Stimulated activated naive CD4-positive, alpha-beta T cell treated with Interleukin-2 at 50 U/mL for 16 hours (primary cell): ENCODE data around the gene CCDC69.

Source experiments
- DNase-seq: peaks from one replicate; lab custom pipeline; 2025; lab: John Stamatoyannopoulos, UW

CCDC69 gene

DNA sequence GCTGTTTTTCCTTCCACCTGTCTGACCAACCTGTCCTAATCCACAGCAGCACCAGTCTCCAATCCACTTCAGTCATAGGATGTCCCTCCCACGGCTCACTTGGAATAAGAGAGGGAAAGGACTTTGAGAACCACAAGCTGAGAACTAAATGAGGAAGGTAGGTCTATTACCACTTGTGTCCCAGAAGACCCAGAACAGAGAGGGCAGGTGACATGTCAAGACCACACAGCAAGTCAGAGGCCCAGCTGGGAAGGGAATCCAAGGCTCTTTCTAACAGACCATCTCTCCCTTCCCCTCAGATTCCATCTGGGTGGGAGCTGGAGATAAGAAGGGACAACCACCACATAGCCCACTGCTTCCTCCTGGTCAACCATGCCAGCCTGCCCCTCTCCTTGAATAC lies 81.0 kb downstream of the CCDC69 start:
- DNase-seq: no peak

DNA sequence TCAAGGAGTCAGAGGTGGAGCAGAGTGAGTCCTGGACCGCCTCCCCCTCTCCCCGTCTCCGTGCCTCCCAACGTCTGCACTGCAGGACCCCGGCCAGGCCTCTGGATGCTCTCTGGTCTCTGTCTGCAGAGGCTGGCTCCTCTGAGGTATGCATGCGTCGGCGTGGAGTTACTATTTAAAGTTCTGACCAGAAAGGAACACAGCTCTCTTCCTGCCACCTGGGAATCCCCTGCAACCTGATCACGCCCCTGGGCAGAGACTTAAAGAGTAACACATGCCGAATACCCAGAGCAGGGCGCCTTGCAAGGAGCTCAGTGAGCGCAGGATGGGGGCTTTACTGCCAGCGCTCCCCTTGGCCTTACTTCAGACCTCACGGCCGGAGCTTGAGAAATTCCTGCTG lies 82.4 kb downstream of the CCDC69 start:
- DNase-seq: peak; percentile 46

DNA sequence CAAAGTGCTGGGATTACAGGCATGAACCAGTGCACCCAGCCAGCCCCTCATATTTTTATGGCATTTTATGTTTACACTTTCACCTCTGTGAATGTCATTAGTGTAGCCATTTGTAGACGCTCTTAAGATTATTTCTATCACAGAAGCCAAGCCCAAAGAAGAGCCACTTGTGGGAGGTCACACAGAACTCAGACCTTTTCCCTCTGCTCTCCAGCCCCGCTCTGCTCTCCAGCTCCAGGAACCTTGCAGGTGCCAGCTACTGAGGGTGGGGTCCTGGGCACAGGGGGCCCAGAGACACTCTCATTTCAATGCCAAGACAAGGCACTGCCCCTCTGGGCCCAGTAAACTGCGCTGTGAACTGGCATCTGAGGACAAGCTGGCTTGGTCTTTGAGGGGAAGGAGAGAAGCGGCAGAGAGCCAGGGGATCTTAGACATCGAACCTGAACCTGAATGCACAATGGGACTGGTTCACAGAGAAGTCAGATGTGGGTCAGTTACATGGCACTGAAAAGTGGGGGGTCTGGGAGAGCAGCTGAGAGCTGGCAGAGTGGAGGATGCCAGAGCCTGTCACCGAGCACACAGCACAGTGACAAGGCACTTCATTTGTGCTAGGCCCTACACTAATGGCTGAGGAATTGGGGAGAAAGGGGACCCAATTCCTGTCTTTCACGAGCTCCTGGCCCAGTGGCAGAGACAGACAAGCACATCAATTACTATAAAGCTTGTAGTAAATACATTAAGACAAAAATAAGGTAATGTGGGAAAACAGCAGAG lies 83.0 kb downstream of the CCDC69 start:
- no peak for DNase-seq

DNA sequence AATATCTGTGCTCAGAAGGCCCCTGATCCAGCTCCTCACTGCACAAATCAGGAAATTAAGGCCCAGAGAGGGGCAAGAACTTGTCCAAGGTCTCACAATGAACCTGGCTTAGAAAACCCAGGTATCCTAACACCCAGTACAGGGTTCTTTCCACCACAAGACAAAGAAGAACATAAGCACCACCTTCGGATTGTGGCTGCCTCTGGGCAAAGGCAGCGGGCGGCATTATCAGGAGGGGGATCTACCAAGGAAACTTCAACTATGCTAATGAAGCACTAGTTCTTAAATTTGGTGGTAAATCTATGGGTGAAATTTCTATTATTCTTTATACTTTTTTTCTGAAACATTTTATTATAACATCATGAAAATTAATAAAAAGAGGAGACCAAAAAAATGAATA lies 84.2 kb downstream of the CCDC69 start:
- peak; percentile 24 for DNase-seq

DNA sequence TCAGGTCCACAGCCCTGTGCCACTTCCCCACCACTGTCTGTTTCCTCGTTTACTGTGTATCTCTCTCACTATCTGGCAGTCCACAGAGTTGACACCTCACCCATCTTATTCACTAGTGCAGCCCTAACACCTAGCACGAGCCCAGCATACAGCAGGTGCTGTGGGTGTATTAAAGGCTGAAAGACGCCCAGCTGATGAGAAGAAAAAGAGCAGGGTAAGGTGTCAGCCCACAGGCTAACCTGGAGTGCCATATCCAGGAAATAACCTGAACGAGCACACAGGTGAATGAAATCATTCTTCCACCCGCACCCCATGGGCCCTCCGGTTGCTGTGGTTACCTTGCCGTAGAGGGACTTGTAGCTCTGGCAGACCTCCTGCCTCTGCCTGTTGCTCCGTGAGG lies 84.9 kb downstream of the CCDC69 start:
- DNase-seq: no peak

DNA sequence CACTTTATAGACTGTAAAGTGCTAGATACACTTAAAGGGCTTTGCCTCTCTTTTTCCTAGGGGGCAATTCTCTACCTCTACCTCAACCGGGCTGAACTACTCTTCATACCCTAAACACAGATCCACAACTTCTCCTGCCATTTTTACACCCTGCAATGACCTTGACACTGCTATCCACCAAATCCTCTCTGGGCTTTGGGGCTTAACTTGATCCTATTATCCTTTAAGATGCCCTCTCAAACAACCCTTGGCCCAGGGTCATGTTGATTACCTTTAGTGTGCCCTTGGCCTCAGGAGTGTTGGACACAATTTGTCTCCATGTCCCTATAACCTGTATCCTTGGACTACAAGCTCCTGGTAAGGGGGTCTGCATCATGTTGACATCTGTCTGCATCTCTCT lies 85.8 kb downstream of the CCDC69 start:
- DNase-seq: no peak

DNA sequence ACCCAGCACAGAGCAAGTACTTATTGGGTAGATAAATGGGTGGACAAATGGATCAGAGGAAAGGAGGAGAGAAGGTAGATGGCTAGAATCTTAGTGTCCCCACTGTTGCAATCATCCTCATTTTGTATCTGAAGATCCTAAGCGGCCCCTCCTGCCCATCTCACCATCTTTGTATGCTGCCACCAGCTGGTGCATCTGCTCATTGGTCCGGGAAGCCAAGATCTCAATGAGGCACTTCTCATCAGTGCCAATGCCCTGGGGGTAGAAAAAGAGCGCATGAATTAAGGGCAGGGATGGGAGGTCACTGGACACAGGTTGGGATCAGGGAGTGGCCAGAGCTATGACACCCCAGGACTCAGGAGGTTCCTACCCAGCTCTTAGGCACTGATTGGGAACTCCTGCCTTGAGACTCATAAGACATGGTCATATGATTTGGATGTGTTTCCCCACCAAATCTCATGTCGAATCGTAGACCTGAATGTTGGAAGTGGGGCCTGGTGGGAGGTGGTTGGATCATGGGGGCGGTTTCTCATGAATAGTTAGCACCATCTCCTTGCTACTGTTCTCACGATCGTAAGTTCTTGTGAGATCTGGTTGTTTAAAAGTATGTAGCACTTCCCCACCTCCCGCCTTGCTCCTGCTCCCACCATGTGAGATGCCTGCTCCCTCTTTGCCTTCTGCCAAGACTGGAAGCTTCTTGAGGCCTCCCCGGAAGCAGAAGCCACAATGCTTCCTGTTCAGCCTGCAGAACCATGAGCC lies 86.6 kb downstream of the CCDC69 start:
- DNase-seq: no peak

DNA sequence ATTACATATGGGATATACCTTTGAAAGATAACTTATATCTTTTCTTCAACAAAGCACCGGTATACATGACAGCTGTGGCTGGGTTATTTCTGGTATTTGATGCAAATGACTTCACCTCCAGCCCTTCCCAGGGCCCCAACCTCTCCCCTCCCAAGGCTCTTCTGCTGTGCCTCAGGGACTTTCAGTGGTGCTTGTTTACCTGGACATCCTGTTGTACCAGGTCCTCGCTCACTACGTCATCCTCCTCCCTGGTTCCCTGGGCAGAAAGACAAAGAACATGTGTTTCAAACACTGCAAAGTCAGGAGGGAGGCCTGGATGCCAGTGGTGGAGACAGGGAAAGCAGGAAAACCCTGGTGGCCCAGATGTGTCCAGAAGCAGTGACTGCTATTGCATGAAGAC lies 89.7 kb downstream of the CCDC69 start:
- DNase-seq: no peak

DNA sequence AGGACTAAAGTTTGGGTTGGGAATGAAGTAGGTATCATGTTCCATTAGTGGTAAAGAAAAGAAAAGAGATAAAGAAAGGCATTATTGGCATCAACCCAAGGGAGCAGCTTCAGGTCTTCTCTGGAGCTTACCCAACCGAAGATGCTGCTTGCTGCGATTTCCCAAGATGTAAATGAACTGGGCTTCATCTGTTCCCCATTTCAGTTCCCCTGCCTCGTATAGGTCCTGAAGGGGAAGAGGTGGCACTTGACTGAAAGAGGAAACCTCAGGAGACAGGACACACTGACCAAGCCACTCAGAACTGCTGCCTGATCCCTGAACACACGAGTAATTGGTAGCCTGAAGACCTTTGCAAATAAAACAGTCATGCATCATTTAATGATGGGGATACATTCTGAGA lies 90.9 kb downstream of the CCDC69 start:
- DNase-seq: no peak
